Thymus (tissue), 11 donors: ENCODE measurements around the gene VPS13C. TPM values are rescaled to one million over a fixed set of nuclear protein-coding genes. Genes with fewer than 3 reads are reported as not detected.

Experiments
- DNase-seq, 9 donors: peaks; one replicate each; pipeline ENCODE4 v3.0.0-alpha.2; 2013; ENCODE audit warnings: low spot score in 9 of 9, low read depth in 6 of 9, missing footprints in 1 of 9
- H3K27ac ChIP-seq, 2 donors: one replicate each; pipeline ENCODE4 v1.5.1; 2013; ENCODE audit warnings: control low read depth in 1 of 2, low read depth in 1 of 2, low read length in 1 of 2, mild to moderate bottlenecking in 1 of 2, moderate library complexity in 1 of 2
- H3K27me3 ChIP-seq, 2 donors: one replicate each; pipeline ENCODE4 v1.5.1; 2013; ENCODE audit warnings: low read length in 1 of 2; ENCODE audit not compliant: control insufficient read depth in 2 of 2, insufficient read depth in 1 of 2
- H3K36me3 ChIP-seq, 2 donors: one replicate each; pipeline ENCODE4 v1.5.1; 2013; ENCODE audit warnings: low read length in 1 of 2, mild to moderate bottlenecking in 1 of 2, moderate library complexity in 1 of 2; ENCODE audit not compliant: control insufficient read depth in 2 of 2, insufficient read depth in 2 of 2
- H3K4me1 ChIP-seq, 2 donors: one replicate each; pipeline ENCODE4 v1.5.1; 2013; ENCODE audit warnings: low read length in 2 of 2; ENCODE audit not compliant: control insufficient read depth in 2 of 2, insufficient read depth in 2 of 2
- H3K4me3 ChIP-seq, 2 donors: one replicate each; pipeline ENCODE4 v1.5.1; 2013; ENCODE audit warnings: low read length in 2 of 2, control low read depth in 1 of 2, mild to moderate bottlenecking in 1 of 2
- H3K9me3 ChIP-seq, 2 donors: one replicate each; pipeline ENCODE4 v1.5.1; 2013; ENCODE audit warnings: low read length in 1 of 2, mild to moderate bottlenecking in 1 of 2; ENCODE audit not compliant: control insufficient read depth in 2 of 2, insufficient read depth in 1 of 2
- WGBS: extraction: QIAGEN DNeasy Blood & Tissue Kit; methylation state at CpG from one replicate; pipeline ENCODE4 v1.1.7; 2013; 5-methylcytosine and 5-hydroxymethylcytosine counted together
- polyA plus RNA-seq: library from polyadenylated mRNA; stranded (reverse); fragments of 200-250 nt; gene quantifications from one replicate; pipeline ENCODE4 v1.2.3, GENCODE V29; 2013
- total RNA-seq: library from RNA; stranded (reverse); fragments of 120-200 nt; gene quantifications from one replicate; pipeline ENCODE4 v1.2.4, GENCODE V29; 2013
- donor health status: healthy.

The VPS13C gene
- total and polyA plus RNA-seq, 2 donors: 38.1 to 50.9 TPM

- DNase-seq: no peak
- no peaks in the 10 kb centered on the region for H3K9me3 ChIP-seq
- no peaks in the 10 kb centered on the region for H3K27me3 ChIP-seq
- H3K4me1 ChIP-seq: no peaks in the 10 kb centered on the region
- H3K27ac ChIP-seq: no peak overlapping the region
- peaks cover 2 to 4% of the 10 kb centered on the region in 2 donors for H3K36me3 ChIP-seq
- H3K4me3 ChIP-seq: no peak overlapping the region
- 97% methylated on average over 1 of the region's 1 CpG for WGBS
Observed at GRCh38 chr15:61938249-61938648, 122.0 kb downstream of the VPS13C start.

GRCh38 chr15:61936528-61937195 is 123.6 kb downstream of the VPS13C start:
- Histone ChIP-seq H3K4me3 (no peak overlapping the region), H3K9me3 (no peaks in the 10 kb centered on the region), H3K27me3 (no peaks in the 10 kb centered on the region), H3K27ac (no peak overlapping the region), H3K36me3 (peaks cover 2 to 4% of the 10 kb centered on the region in 2 donors), H3K4me1 (no peaks in the 10 kb centered on the region)
- WGBS: 96% methylated on average over 4 of the region's 4 CpGs
- DNase-seq: no peak

- Histone ChIP-seq H3K27me3 (no peaks in the 10 kb centered on the region), H3K4me1 (no peaks in the 10 kb centered on the region), H3K27ac (no peak overlapping the region), H3K36me3 (peaks cover 0 to 4% of the 10 kb centered on the region in 2 donors), H3K9me3 (no peaks in the 10 kb centered on the region), H3K4me3 (no peak overlapping the region)
- DNase-seq: no peak
- 98% methylated on average over 4 of the region's 4 CpGs for WGBS
Observed at GRCh38 chr15:61935493-61935892, 124.8 kb downstream of the VPS13C start.

- no peaks in the 10 kb centered on the region for H3K4me1 ChIP-seq
- no peak overlapping the region for H3K27ac ChIP-seq
- H3K36me3 ChIP-seq: peaks cover 3 to 6% of the 10 kb centered on the region in 2 donors
- H3K9me3 ChIP-seq: no peaks in the 10 kb centered on the region
- no peak for DNase-seq
- no peaks in the 10 kb centered on the region for H3K27me3 ChIP-seq
- no peak overlapping the region for H3K4me3 ChIP-seq
Observed at GRCh38 chr15:61929452-61929851, 130.8 kb downstream of the VPS13C start.

GRCh38 chr15:61923173-61923572 is 137.1 kb downstream of the VPS13C start:
- Histone ChIP-seq H3K27ac (no peak overlapping the region), H3K36me3 (peaks cover 3 to 7% of the 10 kb centered on the region in 2 donors), H3K9me3 (no peaks in the 10 kb centered on the region), H3K4me3 (no peak overlapping the region), H3K4me1 (no peaks in the 10 kb centered on the region), H3K27me3 (no peaks in the 10 kb centered on the region)
- WGBS: over 99% methylated on average over 3 of the region's 3 CpGs
- DNase-seq: no peak

- Histone ChIP-seq H3K9me3 (no peaks in the 10 kb centered on the region), H3K27ac (no peak overlapping the region), H3K4me1 (no peaks in the 10 kb centered on the region), H3K4me3 (no peak overlapping the region), H3K36me3 (peaks cover 0 to 10% of the 10 kb centered on the region in 2 donors), H3K27me3 (no peaks in the 10 kb centered on the region)
- no peak for DNase-seq
- WGBS: 100% methylated on average over 1 of the region's 1 CpG
Observed at GRCh38 chr15:61921093-61921492, 139.2 kb downstream of the VPS13C start.

- WGBS: 100% methylated on average over 1 of the region's 1 CpG
Observed at GRCh38 chr15:61917457-61917856, 142.8 kb downstream of the VPS13C start.

GRCh38 chr15:61916104-61916503 is 144.1 kb downstream of the VPS13C start:
- peaks cover 9 to 19% of the 10 kb centered on the region in 2 donors for H3K36me3 ChIP-seq
- H3K27me3 ChIP-seq: no peaks in the 10 kb centered on the region
- WGBS: 97% methylated on average over 2 of the region's 2 CpGs
- H3K4me1 ChIP-seq: no peaks in the 10 kb centered on the region
- no peak for DNase-seq
- no peaks in the 10 kb centered on the region for H3K9me3 ChIP-seq
- no peak overlapping the region for H3K4me3 ChIP-seq
- H3K27ac ChIP-seq: no peak overlapping the region

More at GRCh38 chr15:61917457-61917856, 142.8 kb downstream of the VPS13C start:
- Histone ChIP-seq H3K4me1 (no peaks in the 10 kb centered on the region), H3K4me3 (no peak overlapping the region), H3K9me3 (no peaks in the 10 kb centered on the region), H3K36me3 (peaks cover 9 to 24% of the 10 kb centered on the region in 2 donors), H3K27ac (no peak overlapping the region), H3K27me3 (no peaks in the 10 kb centered on the region)
- no peak for DNase-seq

- H3K36me3 ChIP-seq: peaks cover 9 to 19% of the 10 kb centered on the region in 2 donors
- no peak overlapping the region for H3K27ac ChIP-seq
- WGBS: 98% methylated on average over 9 of the region's 9 CpGs
Observed at GRCh38 chr15:61915640-61916039, 144.6 kb downstream of the VPS13C start.

More at GRCh38 chr15:61915640-61916039, 144.6 kb downstream of the VPS13C start:
- no peak for DNase-seq
- Histone ChIP-seq H3K27me3 (no peaks in the 10 kb centered on the region), H3K4me1 (no peaks in the 10 kb centered on the region), H3K4me3 (no peak overlapping the region), H3K9me3 (no peaks in the 10 kb centered on the region)
